Measurements from ENCODE around the gene SOX8. TPM values are rescaled to one million over a fixed set of nuclear protein-coding genes. Genes with fewer than 3 reads are reported as not detected.

SOX8 gene
- total RNA-seq, 1 experiment from 2014 or later, result not detected

DNA sequence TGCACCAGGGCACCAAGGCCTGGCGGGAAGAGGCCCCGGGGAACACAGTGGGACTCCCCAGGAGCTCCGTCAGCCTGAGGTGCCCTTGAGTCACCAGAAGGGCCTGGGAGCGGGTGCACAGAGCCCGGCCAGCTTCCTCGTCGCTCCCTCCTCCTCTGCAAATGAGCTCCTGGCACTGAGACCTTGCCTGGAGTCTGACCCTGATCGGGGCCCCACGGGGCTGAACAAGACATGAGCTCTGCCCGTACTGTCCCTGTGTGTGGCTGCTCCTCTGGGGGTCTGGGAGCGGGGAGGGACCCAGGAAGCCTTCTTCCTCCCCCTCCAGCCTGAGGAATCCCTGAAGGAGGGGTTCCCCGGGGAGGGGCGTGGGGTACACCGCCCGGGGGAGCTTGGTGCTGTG is 54.6 kb downstream of the SOX8 start:
- intact Hi-C loops (cut with micrococcal nuclease), result no loop called here
- Mint-ChIP-seq H3K9me3 (ENCODE audit: unreplicated experiment) (no peaks in the 10 kb centered on the region), H3K36me3 (ENCODE audit: insufficient read depth, unreplicated experiment) (no peaks in the 10 kb centered on the region), H3K27me3 (ENCODE audit: insufficient read depth, unreplicated experiment) (no peaks in the 10 kb centered on the region), H3K4me1 (ENCODE audit: insufficient read depth, unreplicated experiment) (no peaks in the 10 kb centered on the region), H3K4me3 (ENCODE audit: unreplicated experiment) (no peak overlapping the region), H3K27ac (ENCODE audit: low read depth, unreplicated experiment) (no peak overlapping the region)
- POLR2A ChIA-PET, result interaction anchor here (0.6 kb wide), 1 partner anchor 176 kb away, joined by 3 read pairs; no protein-coding TSS in a partner anchor
- TF ChIP-seq, protein P1, sequence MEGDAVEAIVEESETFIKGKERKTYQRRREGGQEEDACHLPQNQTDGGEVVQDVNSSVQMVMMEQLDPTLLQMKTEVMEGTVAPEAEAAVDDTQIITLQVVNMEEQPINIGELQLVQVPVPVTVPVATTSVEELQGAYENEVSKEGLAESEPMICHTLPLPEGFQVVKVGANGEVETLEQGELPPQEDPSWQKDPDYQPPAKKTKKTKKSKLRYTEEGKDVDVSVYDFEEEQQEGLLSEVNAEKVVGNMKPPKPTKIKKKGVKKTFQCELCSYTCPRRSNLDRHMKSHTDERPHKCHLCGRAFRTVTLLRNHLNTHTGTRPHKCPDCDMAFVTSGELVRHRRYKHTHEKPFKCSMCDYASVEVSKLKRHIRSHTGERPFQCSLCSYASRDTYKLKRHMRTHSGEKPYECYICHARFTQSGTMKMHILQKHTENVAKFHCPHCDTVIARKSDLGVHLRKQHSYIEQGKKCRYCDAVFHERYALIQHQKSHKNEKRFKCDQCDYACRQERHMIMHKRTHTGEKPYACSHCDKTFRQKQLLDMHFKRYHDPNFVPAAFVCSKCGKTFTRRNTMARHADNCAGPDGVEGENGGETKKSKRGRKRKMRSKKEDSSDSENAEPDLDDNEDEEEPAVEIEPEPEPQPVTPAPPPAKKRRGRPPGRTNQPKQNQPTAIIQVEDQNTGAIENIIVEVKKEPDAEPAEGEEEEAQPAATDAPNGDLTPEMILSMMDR (IDR thresholded peaks at IDR 0.05; ENCODE audit: unreplicated experiment), result no peak
- no TSS peak for BruUV-seq (replicated peaks)
- CTCF ChIA-PET, result interaction anchor here (0.7 kb wide), 2 partner anchors 138 to 306 kb away, joined by 3 read pairs; no protein-coding TSS in a partner anchor
- DNase-seq (ENCODE audit: unreplicated experiment), result no peak

Other genes with a start within 250 kb of the SOX8 start
- gene CIAO3, start 240.8 kb upstream of the SOX8 start, total RNA-seq (2022), result 28.5 and 31.1 TPM in 2 replicates
- gene MSLN, start 221.0 kb upstream of the SOX8 start, total RNA-seq (2022), result 18.1 and 25.2 TPM in 2 replicates
- 19.8 and 24.9 TPM in 2 replicates for gene RPUSD1, start 193.4 kb upstream of the SOX8 start, total RNA-seq (2022)
- 22.7 and 30.9 TPM in 2 replicates for gene CHTF18, start 193.2 kb upstream of the SOX8 start, total RNA-seq (2022)
- not detected in 2 replicates for gene GNG13, start 181.0 kb upstream of the SOX8 start, total RNA-seq (2022)
- gene LMF1, start 10.8 kb upstream of the SOX8 start, total RNA-seq (2022), result 9.9 and 11.2 TPM in 2 replicates
- gene SSTR5, start 91.0 kb downstream of the SOX8 start, total RNA-seq (2022), result not detected in 2 replicates
- not detected in 2 replicates for gene C1QTNF8, start 114.5 kb downstream of the SOX8 start, total RNA-seq (2022)
- gene CACNA1H, start 171.3 kb downstream of the SOX8 start, total RNA-seq (2022), result not detected in 2 replicates
- gene TPSG1, start 243.5 kb downstream of the SOX8 start, total RNA-seq (2022), result not detected in 2 replicates
- not detected in 2 replicates for gene TPSB2, start 248.4 kb downstream of the SOX8 start, total RNA-seq (2022)

Data from MCF 10A (cell line).